ENCODE measurements around the gene MLLT3.

MLLT3 gene

DNA sequence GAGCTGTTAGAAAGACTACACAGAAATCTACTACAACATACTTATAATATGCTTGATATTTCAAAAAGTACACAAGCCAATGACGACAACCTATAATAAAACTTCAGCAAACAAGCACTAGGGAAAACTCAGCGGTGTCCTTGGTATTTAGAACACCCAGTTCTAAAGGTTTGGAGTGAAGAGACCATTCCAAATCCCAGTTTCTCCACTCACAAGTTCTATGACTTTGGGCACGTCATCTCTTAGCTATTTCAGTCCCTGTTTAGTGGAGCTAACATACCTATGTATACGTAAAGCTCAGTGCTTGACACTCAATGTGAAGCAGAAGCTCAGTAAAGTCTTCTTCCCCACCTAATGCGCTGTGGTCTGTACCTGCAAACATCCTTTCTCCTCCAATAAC, 52.8 kb downstream of the MLLT3 start:
- Histone ChIP-seq H3K4me3 (ENCODE audit: low read depth, low read length) (no peak overlapping the region), H3K4me1 (no peaks in the 10 kb centered on the region)
- no peak for DNase-seq

DNA sequence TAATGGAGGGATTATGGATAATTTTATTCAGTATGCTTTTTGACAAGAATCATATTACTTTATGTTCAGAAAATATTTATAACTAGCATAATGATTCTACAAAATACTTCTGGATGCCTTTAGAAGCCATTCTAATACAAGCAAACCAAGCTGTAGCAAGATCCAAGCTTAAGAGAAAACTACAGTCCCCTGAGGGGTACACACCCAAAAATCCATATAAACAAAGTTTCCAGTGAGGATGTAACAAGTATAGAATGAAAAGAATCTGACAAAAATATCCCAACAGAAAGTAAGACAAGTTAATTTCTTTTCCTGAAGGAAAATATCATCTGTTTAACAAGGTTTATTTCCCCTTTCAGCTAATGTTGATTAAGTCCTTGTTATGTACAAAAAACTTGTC, 53.9 kb downstream of the MLLT3 start:
- no peaks in the 10 kb centered on the region for H3K9me3 ChIP-seq
- H3K36me3 ChIP-seq = no peaks in the 10 kb centered on the region
- TF ChIP-seq, protein P1, sequence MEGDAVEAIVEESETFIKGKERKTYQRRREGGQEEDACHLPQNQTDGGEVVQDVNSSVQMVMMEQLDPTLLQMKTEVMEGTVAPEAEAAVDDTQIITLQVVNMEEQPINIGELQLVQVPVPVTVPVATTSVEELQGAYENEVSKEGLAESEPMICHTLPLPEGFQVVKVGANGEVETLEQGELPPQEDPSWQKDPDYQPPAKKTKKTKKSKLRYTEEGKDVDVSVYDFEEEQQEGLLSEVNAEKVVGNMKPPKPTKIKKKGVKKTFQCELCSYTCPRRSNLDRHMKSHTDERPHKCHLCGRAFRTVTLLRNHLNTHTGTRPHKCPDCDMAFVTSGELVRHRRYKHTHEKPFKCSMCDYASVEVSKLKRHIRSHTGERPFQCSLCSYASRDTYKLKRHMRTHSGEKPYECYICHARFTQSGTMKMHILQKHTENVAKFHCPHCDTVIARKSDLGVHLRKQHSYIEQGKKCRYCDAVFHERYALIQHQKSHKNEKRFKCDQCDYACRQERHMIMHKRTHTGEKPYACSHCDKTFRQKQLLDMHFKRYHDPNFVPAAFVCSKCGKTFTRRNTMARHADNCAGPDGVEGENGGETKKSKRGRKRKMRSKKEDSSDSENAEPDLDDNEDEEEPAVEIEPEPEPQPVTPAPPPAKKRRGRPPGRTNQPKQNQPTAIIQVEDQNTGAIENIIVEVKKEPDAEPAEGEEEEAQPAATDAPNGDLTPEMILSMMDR (IDR thresholded peaks at IDR 0.05; ENCODE audit: low read depth, low read length) = no peak
- no peak overlapping the region for H3K4me3 ChIP-seq (ENCODE audit: low read depth, low read length)
- no peaks in the 10 kb centered on the region for H3K27me3 ChIP-seq
- H3K4me1 ChIP-seq = no peaks in the 10 kb centered on the region
- no peak for DNase-seq

More for the DNA sequence above, 52.8 kb downstream of the MLLT3 start:
- TF ChIP-seq, protein P1 (IDR thresholded peaks at IDR 0.05; ENCODE audit: low read depth, low read length) = no peak
- Histone ChIP-seq H3K27me3 (no peaks in the 10 kb centered on the region), H3K9me3 (no peaks in the 10 kb centered on the region), H3K36me3 (no peaks in the 10 kb centered on the region)

- DNase-seq = no peak
- no peaks in the 10 kb centered on the region; the same call in 1 of the 2 replicates for H3K27me3 ChIP-seq
- H3K36me3 ChIP-seq = no peaks in the 10 kb centered on the region
- no peak overlapping the region for H3K4me3 ChIP-seq (ENCODE audit: low read depth, low read length)
- TF ChIP-seq, protein P1 (IDR thresholded peaks at IDR 0.05; ENCODE audit: low read depth, low read length) = no peak
- no peaks in the 10 kb centered on the region for H3K4me1 ChIP-seq
- H3K9me3 ChIP-seq = no peaks in the 10 kb centered on the region
Measured at GRCh38 chr9:20566401-20566800, 55.9 kb downstream of the MLLT3 start.

- TF ChIP-seq, protein P1 (IDR thresholded peaks at IDR 0.05; ENCODE audit: low read depth, low read length) = no peak
- H3K4me1 ChIP-seq = no peaks in the 10 kb centered on the region
- DNase-seq = no peak
- H3K36me3 ChIP-seq = no peaks in the 10 kb centered on the region
- no peaks in the 10 kb centered on the region for H3K9me3 ChIP-seq
- H3K27me3 ChIP-seq = no peaks in the 10 kb centered on the region; the same call in 1 of the 2 replicates
- H3K4me3 ChIP-seq (ENCODE audit: low read depth, low read length) = no peak overlapping the region
Measured at GRCh38 chr9:20564650-20565049, 57.6 kb downstream of the MLLT3 start.

DNA sequence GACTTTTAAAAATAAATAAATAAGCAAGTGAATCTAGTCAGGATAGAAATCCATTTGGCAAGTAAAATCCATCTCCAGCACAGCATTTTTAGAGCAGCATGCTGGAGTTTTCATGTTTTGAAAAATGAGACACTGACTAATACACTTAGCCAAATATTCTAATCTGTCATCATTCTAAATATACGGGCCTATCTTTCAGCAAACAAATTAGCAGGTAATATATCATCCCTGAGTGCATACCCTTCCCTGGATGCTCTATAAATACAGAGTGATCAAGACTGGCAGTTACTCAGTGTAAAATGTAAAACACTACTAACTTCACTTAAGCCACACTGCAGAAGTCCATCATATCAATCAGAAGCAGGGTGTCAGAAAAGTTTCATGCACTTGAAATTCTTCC, 58.4 kb downstream of the MLLT3 start:
- no peaks in the 10 kb centered on the region; the same call in 1 of the 2 replicates for H3K27me3 ChIP-seq
- no peaks in the 10 kb centered on the region for H3K4me1 ChIP-seq
- DNase-seq = no peak
- H3K4me3 ChIP-seq (ENCODE audit: low read depth, low read length) = no peak overlapping the region
- no peaks in the 10 kb centered on the region for H3K9me3 ChIP-seq
- no peaks in the 10 kb centered on the region for H3K36me3 ChIP-seq
- TF ChIP-seq, protein P1 (IDR thresholded peaks at IDR 0.05; ENCODE audit: low read depth, low read length) = no peak

DNA sequence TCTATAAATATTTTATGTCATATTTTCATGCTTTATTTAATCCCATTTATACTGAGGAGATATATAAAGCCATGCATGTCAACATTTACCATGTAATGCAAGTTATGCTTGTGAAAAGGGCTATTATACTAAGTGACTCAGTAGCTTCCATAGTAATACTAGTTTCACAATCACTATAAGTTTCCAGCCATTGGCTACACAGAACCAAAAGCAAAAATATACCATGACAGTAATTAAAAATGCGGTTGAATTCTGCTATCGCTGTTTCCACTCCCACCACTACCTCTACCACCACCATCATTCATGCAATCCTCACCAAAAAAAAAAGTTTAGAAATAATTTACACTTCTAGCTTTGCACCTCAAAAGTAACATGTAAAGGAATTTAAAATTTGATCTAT, 60.2 kb downstream of the MLLT3 start:
- no peak for DNase-seq
- Histone ChIP-seq H3K4me1 (no peaks in the 10 kb centered on the region), H3K9me3 (no peaks in the 10 kb centered on the region), H3K27me3 (no peaks in the 10 kb centered on the region; the same call in 1 of the 2 replicates), H3K36me3 (no peaks in the 10 kb centered on the region), H3K4me3 (ENCODE audit: low read depth, low read length) (no peak overlapping the region)
- TF ChIP-seq, protein P1 (IDR thresholded peaks at IDR 0.05; ENCODE audit: low read depth, low read length) = no peak

Measured in BE2C (cell line).